ENCODE data around the gene CAMK4.

The CAMK4 gene

DNA sequence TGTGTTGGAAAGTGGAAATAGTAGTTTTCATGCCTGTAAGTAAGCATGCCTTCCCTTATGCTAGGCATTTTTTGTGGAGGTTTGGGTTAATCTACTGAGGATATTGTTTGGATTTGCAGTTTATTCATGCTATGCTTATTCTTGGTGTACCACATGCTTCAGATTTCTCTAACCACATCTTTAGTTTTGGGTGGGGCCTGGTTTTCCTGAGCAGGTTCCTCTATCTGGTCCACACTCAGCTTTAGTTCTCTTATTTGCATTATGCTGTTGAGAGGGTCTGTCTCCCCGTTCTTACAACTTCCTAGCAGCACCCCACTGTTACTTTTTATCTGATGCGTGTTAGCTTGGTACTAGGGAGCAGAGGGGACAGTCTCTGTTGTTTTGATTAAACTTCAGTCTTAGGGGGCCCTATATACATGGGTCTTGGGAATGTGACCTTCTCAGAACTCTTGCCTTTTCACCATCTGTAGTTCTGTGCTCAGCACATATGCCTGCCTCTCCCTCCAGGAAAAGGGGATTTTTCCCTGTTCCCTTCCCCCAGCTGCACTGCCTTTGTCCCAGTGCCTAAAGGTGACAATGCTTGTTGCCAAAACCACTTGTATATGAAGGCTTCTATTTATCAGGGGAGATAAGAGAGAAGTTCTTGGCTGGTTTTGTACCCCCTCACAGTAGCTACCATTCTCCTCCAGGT is 10.0 kb upstream of the CAMK4 start:
- Histone ChIP-seq H3K36me3 (ENCODE audit: control insufficient read depth in 2 of 2, insufficient read depth in 1 of 2, low read length in 2 of 2) (no peaks in the 10 kb centered on the region), H3K27ac (ENCODE audit: extremely low read depth, low read depth, low read length) (no peak overlapping the region), H3K9me3 (ENCODE audit: control insufficient read depth, insufficient read depth, low read depth, low read length) (no peaks in the 10 kb centered on the region), H3K4me1 (ENCODE audit: control insufficient read depth, insufficient read depth, low read length) (no peaks in the 10 kb centered on the region), H3K4me3 (ENCODE audit: low read depth, low read length) (no peak overlapping the region)
- ChIA-PET CTCF (no interaction called here), POLR2A (no interaction called here)
- no peak for TF ChIP-seq IKZF3 (tag by site-specific recombination; IDR thresholded peaks at IDR 0.05)
- TF ChIP-seq ZNF175 (tag by site-specific recombination; IDR thresholded peaks at IDR 0.05), result no peak
- no peak for TF ChIP-seq GLIS1 (tag by site-specific recombination; IDR thresholded peaks at IDR 0.05)
- TF ChIP-seq ZNF114 (tag by site-specific recombination; IDR thresholded peaks at IDR 0.05), result no peak
- TF ChIP-seq BCL11A (tag by site-specific recombination; IDR thresholded peaks at IDR 0.05; ENCODE audit: low read depth), result no peak
- no peak for TF ChIP-seq MEIS1 (CRISPR knock-in tag; IDR thresholded peaks at IDR 0.05; ENCODE audit: borderline replicate concordance)
- no peak for TF ChIP-seq SCRT2 (tag by site-specific recombination; IDR thresholded peaks at IDR 0.05)
- TF ChIP-seq, protein P1, sequence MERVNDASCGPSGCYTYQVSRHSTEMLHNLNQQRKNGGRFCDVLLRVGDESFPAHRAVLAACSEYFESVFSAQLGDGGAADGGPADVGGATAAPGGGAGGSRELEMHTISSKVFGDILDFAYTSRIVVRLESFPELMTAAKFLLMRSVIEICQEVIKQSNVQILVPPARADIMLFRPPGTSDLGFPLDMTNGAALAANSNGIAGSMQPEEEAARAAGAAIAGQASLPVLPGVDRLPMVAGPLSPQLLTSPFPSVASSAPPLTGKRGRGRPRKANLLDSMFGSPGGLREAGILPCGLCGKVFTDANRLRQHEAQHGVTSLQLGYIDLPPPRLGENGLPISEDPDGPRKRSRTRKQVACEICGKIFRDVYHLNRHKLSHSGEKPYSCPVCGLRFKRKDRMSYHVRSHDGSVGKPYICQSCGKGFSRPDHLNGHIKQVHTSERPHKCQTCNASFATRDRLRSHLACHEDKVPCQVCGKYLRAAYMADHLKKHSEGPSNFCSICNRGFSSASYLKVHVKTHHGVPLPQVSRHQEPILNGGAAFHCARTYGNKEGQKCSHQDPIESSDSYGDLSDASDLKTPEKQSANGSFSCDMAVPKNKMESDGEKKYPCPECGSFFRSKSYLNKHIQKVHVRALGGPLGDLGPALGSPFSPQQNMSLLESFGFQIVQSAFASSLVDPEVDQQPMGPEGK (tag by site-specific recombination; IDR thresholded peaks at IDR 0.05), result no peak
- TF ChIP-seq ZNF423 (tag by site-specific recombination; IDR thresholded peaks at IDR 0.05), result no peak
- TF ChIP-seq ZNF747 (tag by site-specific recombination; IDR thresholded peaks at IDR 0.05), result no peak
- TF ChIP-seq, protein P2, sequence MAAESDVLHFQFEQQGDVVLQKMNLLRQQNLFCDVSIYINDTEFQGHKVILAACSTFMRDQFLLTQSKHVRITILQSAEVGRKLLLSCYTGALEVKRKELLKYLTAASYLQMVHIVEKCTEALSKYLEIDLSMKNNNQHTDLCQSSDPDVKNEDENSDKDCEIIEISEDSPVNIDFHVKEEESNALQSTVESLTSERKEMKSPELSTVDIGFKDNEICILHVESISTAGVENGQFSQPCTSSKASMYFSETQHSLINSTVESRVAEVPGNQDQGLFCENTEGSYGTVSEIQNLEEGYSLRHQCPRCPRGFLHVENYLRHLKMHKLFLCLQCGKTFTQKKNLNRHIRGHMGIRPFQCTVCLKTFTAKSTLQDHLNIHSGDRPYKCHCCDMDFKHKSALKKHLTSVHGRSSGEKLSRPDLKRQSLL (tag by site-specific recombination; IDR thresholded peaks at IDR 0.05), result no peak
- no peak for TF ChIP-seq KLF10 (tag by site-specific recombination; IDR thresholded peaks at IDR 0.05)
- TF ChIP-seq, protein P3, sequence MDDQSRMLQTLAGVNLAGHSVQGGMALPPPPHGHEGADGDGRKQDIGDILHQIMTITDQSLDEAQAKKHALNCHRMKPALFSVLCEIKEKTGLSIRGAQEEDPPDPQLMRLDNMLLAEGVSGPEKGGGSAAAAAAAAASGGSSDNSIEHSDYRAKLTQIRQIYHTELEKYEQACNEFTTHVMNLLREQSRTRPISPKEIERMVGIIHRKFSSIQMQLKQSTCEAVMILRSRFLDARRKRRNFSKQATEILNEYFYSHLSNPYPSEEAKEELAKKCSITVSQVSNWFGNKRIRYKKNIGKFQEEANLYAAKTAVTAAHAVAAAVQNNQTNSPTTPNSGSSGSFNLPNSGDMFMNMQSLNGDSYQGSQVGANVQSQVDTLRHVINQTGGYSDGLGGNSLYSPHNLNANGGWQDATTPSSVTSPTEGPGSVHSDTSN (CRISPR knock-in tag; IDR thresholded peaks at IDR 0.05), result no peak
- TF ChIP-seq ZIC2 (tag by site-specific recombination; IDR thresholded peaks at IDR 0.05), result no peak
- TF ChIP-seq MZF1 (tag by site-specific recombination; IDR thresholded peaks at IDR 0.05; ENCODE audit: borderline replicate concordance), result no peak
- TF ChIP-seq ZNF366 (tag by site-specific recombination; conservative IDR thresholded peaks at IDR 0.05), result no peak
- no peak for TF ChIP-seq ZNF37A (tag by site-specific recombination; IDR thresholded peaks at IDR 0.05)
- TF ChIP-seq TCF7L2 (IDR thresholded peaks at IDR 0.05; ENCODE audit: borderline replicate concordance, low read depth, low read length), result no peak

DNA sequence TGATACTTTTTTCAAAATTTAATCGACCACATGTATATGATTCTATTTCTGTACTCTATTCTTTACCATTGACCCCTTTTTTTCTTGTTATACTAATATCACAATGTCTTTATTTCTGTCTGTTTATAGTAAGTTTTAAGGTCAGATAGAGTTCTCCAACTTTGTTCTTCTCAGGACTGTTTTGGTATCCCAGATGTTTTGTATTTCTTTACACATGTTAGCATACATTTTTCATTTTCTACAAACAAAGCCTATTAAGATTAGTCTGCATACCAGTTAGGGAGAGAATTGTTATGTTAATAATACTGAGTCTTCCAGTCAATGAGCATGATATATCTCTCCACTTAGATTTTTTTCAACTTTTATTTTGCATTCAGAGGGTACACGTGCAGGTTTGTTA is 8.2 kb upstream of the CAMK4 start:
- H3K4me1 ChIP-seq (ENCODE audit: control insufficient read depth, insufficient read depth, low read length), result no peaks in the 10 kb centered on the region
- H3K9me3 ChIP-seq (ENCODE audit: control insufficient read depth, insufficient read depth, low read depth, low read length), result no peaks in the 10 kb centered on the region
- CTCF ChIA-PET, result interaction anchor here (0.7 kb wide), 1 partner anchor 931 kb away, joined by 4 read pairs; no protein-coding TSS in a partner anchor
- H3K4me3 ChIP-seq (ENCODE audit: low read depth, low read length), result no peak overlapping the region
- no peak overlapping the region for H3K27ac ChIP-seq (ENCODE audit: extremely low read depth, low read depth, low read length)
- POLR2A ChIA-PET, result no interaction called here
- no peaks in the 10 kb centered on the region for H3K36me3 ChIP-seq (ENCODE audit: control insufficient read depth in 2 of 2, insufficient read depth in 1 of 2, low read length in 2 of 2)
- TF ChIP-seq, protein P4, sequence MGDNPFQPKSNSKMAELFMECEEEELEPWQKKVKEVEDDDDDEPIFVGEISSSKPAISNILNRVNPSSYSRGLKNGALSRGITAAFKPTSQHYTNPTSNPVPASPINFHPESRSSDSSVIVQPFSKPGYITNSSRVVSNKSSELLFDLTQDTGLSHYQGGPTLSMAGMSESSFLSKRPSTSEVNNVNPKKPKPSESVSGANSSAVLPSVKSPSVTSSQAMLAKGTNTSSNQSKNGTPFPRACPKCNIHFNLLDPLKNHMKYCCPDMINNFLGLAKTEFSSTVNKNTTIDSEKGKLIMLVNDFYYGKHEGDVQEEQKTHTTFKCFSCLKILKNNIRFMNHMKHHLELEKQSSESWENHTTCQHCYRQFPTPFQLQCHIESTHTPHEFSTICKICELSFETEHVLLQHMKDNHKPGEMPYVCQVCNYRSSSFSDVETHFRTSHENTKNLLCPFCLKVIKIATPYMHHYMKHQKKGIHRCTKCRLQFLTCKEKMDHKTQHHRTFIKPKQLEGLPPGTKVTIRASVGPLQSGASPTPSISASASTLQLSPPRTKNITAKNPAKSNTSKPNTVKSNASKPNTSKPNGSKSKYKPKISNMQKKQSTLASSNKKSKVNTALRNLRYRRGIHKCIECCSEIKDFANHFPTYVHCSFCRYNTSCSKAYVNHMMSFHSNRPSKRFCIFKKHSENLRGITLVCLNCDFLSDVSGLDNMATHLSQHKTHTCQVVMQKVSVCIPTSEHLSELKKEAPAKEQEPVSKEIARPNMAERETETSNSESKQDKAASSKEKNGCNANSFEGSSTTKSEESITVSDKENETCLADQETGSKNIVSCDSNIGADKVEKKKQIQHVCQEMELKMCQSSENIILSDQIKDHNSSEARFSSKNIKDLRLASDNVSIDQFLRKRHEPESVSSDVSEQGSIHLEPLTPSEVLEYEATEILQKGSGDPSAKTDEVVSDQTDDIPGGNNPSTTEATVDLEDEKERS (tag by site-specific recombination; IDR thresholded peaks at IDR 0.05), result no peak
- TF ChIP-seq ZNF621 (tag by site-specific recombination; IDR thresholded peaks at IDR 0.05), result no peak
- no peak for TF ChIP-seq GLI4 (tag by site-specific recombination; IDR thresholded peaks at IDR 0.05)
- TF ChIP-seq, protein P5, sequence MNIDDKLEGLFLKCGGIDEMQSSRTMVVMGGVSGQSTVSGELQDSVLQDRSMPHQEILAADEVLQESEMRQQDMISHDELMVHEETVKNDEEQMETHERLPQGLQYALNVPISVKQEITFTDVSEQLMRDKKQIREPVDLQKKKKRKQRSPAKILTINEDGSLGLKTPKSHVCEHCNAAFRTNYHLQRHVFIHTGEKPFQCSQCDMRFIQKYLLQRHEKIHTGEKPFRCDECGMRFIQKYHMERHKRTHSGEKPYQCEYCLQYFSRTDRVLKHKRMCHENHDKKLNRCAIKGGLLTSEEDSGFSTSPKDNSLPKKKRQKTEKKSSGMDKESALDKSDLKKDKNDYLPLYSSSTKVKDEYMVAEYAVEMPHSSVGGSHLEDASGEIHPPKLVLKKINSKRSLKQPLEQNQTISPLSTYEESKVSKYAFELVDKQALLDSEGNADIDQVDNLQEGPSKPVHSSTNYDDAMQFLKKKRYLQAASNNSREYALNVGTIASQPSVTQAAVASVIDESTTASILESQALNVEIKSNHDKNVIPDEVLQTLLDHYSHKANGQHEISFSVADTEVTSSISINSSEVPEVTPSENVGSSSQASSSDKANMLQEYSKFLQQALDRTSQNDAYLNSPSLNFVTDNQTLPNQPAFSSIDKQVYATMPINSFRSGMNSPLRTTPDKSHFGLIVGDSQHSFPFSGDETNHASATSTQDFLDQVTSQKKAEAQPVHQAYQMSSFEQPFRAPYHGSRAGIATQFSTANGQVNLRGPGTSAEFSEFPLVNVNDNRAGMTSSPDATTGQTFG (tag by site-specific recombination; IDR thresholded peaks at IDR 0.05; ENCODE audit: borderline replicate concordance), result no peak

Data from HEK293 (cell line).